ENCODE results near the gene VSIG10L. TPM values are rescaled to one million over a fixed set of nuclear protein-coding genes. Genes with fewer than 3 reads are reported as not detected.
A peak's percentile ranks its signal among the peaks of the same experiment; 100 is the strongest.

The VSIG10L gene
- total RNA-seq, 1 donor from 2014 or later, result 3.5 TPM

- Mint-ChIP-seq H3K4me1 (ENCODE audit: unreplicated experiment) (no peaks in the 10 kb centered on the region), H3K27me3 (ENCODE audit: unreplicated experiment) (no peaks in the 10 kb centered on the region), H3K27ac (ENCODE audit: unreplicated experiment) (no peak overlapping the region), H3K36me3 (ENCODE audit: unreplicated experiment) (peaks cover 21% of the 10 kb centered on the region), H3K4me3 (ENCODE audit: unreplicated experiment) (no peak overlapping the region), H3K9me3 (ENCODE audit: unreplicated experiment) (no peaks in the 10 kb centered on the region)
- no peak for TF ChIP-seq CTCF (IDR thresholded peaks at IDR 0.05)
- DNase-seq (ENCODE audit: extremely low spot score, unreplicated experiment), result no peak
Observed at GRCh38 chr19:51347209-51347928, 5.4 kb upstream of the VSIG10L start.

- no peaks in the 10 kb centered on the region for H3K9me3 Mint-ChIP-seq (ENCODE audit: unreplicated experiment)
- peaks cover 1% of the 10 kb centered on the region for H3K4me1 Mint-ChIP-seq (ENCODE audit: unreplicated experiment)
- TF ChIP-seq CTCF (IDR thresholded peaks at IDR 0.05), result no peak
- no peak for DNase-seq (ENCODE audit: extremely low spot score, unreplicated experiment)
- peaks cover 17% of the 10 kb centered on the region for H3K36me3 Mint-ChIP-seq (ENCODE audit: unreplicated experiment)
- no peak overlapping the region for H3K27ac Mint-ChIP-seq (ENCODE audit: unreplicated experiment)
- no peak overlapping the region for H3K4me3 Mint-ChIP-seq (ENCODE audit: unreplicated experiment)
- H3K27me3 Mint-ChIP-seq (ENCODE audit: unreplicated experiment), result no peaks in the 10 kb centered on the region
Observed at GRCh38 chr19:51346742-51347141, 4.8 kb upstream of the VSIG10L start.

GRCh38 chr19:51345076-51345620 lies 3.2 kb upstream of the VSIG10L start:
- peaks cover 2% of the 10 kb centered on the region for H3K4me1 Mint-ChIP-seq (ENCODE audit: unreplicated experiment)
- no peak overlapping the region for H3K27ac Mint-ChIP-seq (ENCODE audit: unreplicated experiment)
- H3K9me3 Mint-ChIP-seq (ENCODE audit: unreplicated experiment), result no peaks in the 10 kb centered on the region
- DNase-seq (ENCODE audit: extremely low spot score, unreplicated experiment), result no peak
- TF ChIP-seq CTCF (IDR thresholded peaks at IDR 0.05), result no peak
- no peaks in the 10 kb centered on the region for H3K27me3 Mint-ChIP-seq (ENCODE audit: unreplicated experiment)
- no peak overlapping the region for H3K4me3 Mint-ChIP-seq (ENCODE audit: unreplicated experiment)
- H3K36me3 Mint-ChIP-seq (ENCODE audit: unreplicated experiment), result peaks cover 7% of the 10 kb centered on the region

- H3K36me3 Mint-ChIP-seq (ENCODE audit: unreplicated experiment), result peaks cover 7% of the 10 kb centered on the region
Observed at GRCh38 chr19:51342631-51343569, 961 bp upstream of the VSIG10L start.

More at GRCh38 chr19:51342631-51343569, 961 bp upstream of the VSIG10L start:
- DNase-seq (ENCODE audit: extremely low spot score, unreplicated experiment), result no peak
- H3K27me3 Mint-ChIP-seq (ENCODE audit: unreplicated experiment), result no peaks in the 10 kb centered on the region
- TF ChIP-seq CTCF (IDR thresholded peaks at IDR 0.05), result no peak
- H3K4me1 Mint-ChIP-seq (ENCODE audit: unreplicated experiment), result peaks cover 9% of the 10 kb centered on the region
- peak overlapping the region; percentile 29 for H3K27ac Mint-ChIP-seq (ENCODE audit: unreplicated experiment)
- H3K4me3 Mint-ChIP-seq (ENCODE audit: unreplicated experiment), result no peak overlapping the region
- no peaks in the 10 kb centered on the region for H3K9me3 Mint-ChIP-seq (ENCODE audit: unreplicated experiment)
